Central memory CD8-positive, alpha-beta T cell (primary cell): Measurements from ENCODE around the gene PEX10.
A peak's percentile ranks its signal among the peaks of the same experiment; 100 is the strongest.

Experiments used
- ATAC-seq: fragments of 150-1000 bp; cut with Tn5 transposase; replicated peaks from 2 replicates; pipeline ENCODE4 v1.10.0; 2022; ENCODE audit warnings: mild to moderate bottlenecking, moderate FRiP score, moderate number of reproducible peaks; ENCODE audit not compliant: poor library complexity, severe bottlenecking; ENCODE audit errors: extremely low read depth
- DNase-seq, 2 donors: peaks; one replicate each; pipeline ENCODE4 v3.0.0; 2021; ENCODE audit warnings: low spot score in 2 of 2
- H3K27ac Mint-ChIP-seq: one replicate; pipeline ENCODE4 v1.8.0; 2022; ENCODE audit warnings: low read depth, mild to moderate bottlenecking, moderate library complexity, mixed read lengths
- H3K27me3 Mint-ChIP-seq: one replicate; pipeline ENCODE4 v1.8.0; 2022; ENCODE audit warnings: mixed read lengths
- H3K36me3 Mint-ChIP-seq: one replicate; pipeline ENCODE4 v1.8.0; 2022; ENCODE audit warnings: mild to moderate bottlenecking, moderate library complexity, mixed read lengths; ENCODE audit not compliant: insufficient read depth
- H3K4me1 Mint-ChIP-seq: one replicate; pipeline ENCODE4 v1.8.0; 2022; ENCODE audit warnings: mixed read lengths
- H3K4me3 Mint-ChIP-seq: one replicate; pipeline ENCODE4 v1.8.0; 2022; ENCODE audit warnings: mild to moderate bottlenecking, moderate library complexity, mixed read lengths
- H3K9me3 Mint-ChIP-seq: one replicate; pipeline ENCODE4 v1.8.0; 2022; ENCODE audit warnings: mixed read lengths

The PEX10 gene

GRCh38 chr1:2384941-2385481 is 27.4 kb downstream of the PEX10 start:
- peaks cover 4% of the 10 kb centered on the region for H3K36me3 Mint-ChIP-seq
- H3K27ac Mint-ChIP-seq: no peak overlapping the region
- no peaks in the 10 kb centered on the region for H3K9me3 Mint-ChIP-seq
- no peaks in the 10 kb centered on the region for H3K27me3 Mint-ChIP-seq
- H3K4me3 Mint-ChIP-seq: no peak overlapping the region
- ATAC-seq (no peak), DNase-seq (no peak)
- no peaks in the 10 kb centered on the region for H3K4me1 Mint-ChIP-seq

GRCh38 chr1:2384130-2384860 is 28.1 kb downstream of the PEX10 start:
- H3K27me3 Mint-ChIP-seq: no peaks in the 10 kb centered on the region
- H3K36me3 Mint-ChIP-seq: peaks cover under 1% of the 10 kb centered on the region
- H3K9me3 Mint-ChIP-seq: no peaks in the 10 kb centered on the region
- H3K4me1 Mint-ChIP-seq: no peaks in the 10 kb centered on the region
- no peak overlapping the region for H3K4me3 Mint-ChIP-seq
- DNase-seq (no peak), ATAC-seq (no peak)
- no peak overlapping the region for H3K27ac Mint-ChIP-seq

DNA sequence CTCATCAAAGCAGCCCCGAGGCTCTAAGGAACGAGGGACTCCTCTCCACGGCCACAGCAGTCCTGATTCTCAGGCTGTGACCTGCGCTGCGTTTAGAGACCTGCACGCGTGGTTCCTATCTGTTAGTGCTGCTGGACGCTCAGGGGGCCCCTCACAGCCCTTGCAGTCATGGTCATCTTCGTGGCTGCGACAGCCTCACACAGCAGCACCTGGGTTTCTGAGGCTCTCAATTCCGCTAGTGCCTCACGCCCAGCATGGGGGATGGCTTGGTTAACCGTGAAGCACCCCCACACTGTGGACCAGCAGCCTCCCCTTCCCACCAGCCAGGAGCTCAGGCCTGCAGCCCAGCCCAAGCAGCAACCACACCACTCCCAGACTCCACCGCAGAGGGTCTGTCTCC is 28.8 kb downstream of the PEX10 start:
- no peaks in the 10 kb centered on the region for H3K9me3 Mint-ChIP-seq
- H3K27me3 Mint-ChIP-seq: no peaks in the 10 kb centered on the region
- no peak for DNase-seq
- H3K4me3 Mint-ChIP-seq: no peak overlapping the region
- H3K36me3 Mint-ChIP-seq: no peaks in the 10 kb centered on the region
- no peak for ATAC-seq
- H3K27ac Mint-ChIP-seq: no peak overlapping the region
- H3K4me1 Mint-ChIP-seq: no peaks in the 10 kb centered on the region

DNA sequence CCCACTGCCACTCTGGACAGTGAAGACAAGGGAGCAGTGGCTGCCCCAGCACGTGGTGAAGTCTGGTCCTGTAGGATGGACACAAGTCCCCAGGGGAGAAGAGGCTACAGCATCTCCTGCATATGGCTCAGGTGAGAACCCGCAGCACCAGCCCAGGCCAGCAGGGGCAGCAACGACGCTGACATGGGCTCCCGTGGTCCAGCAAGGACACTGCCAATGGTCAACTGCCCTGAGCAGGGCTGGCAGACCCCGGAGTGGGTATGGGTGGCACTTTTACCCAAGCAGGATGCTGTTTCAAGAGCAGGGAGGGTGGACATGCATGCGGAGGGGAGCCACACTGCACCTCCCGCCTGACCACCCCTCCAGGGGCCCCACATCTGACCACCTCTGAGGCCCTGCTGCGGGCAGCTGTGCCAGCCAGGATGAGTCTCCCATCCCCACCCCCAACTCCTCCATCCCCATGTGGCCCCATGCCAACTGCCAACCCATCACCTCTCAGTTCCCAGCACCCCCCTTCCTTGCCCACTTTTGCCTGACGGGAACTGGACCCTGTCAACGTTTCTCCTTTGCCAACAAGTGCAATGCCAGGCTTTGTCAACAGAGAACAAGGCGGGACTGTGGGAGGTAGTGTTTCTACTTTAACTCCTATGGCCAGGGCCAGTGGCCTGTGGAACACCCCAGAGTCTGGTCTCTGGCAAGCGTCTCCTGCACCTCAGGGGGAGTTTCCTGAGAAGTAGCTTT is 29.6 kb downstream of the PEX10 start:
- ATAC-seq: no peak
- H3K9me3 Mint-ChIP-seq: no peaks in the 10 kb centered on the region
- no peaks in the 10 kb centered on the region for H3K4me1 Mint-ChIP-seq
- H3K36me3 Mint-ChIP-seq: no peaks in the 10 kb centered on the region
- DNase-seq: no peak
- no peaks in the 10 kb centered on the region for H3K27me3 Mint-ChIP-seq
- no peak overlapping the region for H3K27ac Mint-ChIP-seq
- no peak overlapping the region for H3K4me3 Mint-ChIP-seq

GRCh38 chr1:2381741-2382620 is 30.4 kb downstream of the PEX10 start:
- no peaks in the 10 kb centered on the region for H3K4me1 Mint-ChIP-seq
- H3K36me3 Mint-ChIP-seq: no peaks in the 10 kb centered on the region
- H3K27ac Mint-ChIP-seq: no peak overlapping the region
- H3K9me3 Mint-ChIP-seq: no peaks in the 10 kb centered on the region
- no peak overlapping the region for H3K4me3 Mint-ChIP-seq
- H3K27me3 Mint-ChIP-seq: no peaks in the 10 kb centered on the region
- DNase-seq (peak; percentile 60 to 68), ATAC-seq (peak; percentile 93)

- DNase-seq (no peak), ATAC-seq (no peak)
- Mint-ChIP-seq H3K4me1 (no peaks in the 10 kb centered on the region), H3K36me3 (no peaks in the 10 kb centered on the region), H3K27ac (no peak overlapping the region), H3K9me3 (no peaks in the 10 kb centered on the region), H3K27me3 (no peaks in the 10 kb centered on the region), H3K4me3 (no peak overlapping the region)
Measured at GRCh38 chr1:2380816-2381591, 31.4 kb downstream of the PEX10 start.

DNA sequence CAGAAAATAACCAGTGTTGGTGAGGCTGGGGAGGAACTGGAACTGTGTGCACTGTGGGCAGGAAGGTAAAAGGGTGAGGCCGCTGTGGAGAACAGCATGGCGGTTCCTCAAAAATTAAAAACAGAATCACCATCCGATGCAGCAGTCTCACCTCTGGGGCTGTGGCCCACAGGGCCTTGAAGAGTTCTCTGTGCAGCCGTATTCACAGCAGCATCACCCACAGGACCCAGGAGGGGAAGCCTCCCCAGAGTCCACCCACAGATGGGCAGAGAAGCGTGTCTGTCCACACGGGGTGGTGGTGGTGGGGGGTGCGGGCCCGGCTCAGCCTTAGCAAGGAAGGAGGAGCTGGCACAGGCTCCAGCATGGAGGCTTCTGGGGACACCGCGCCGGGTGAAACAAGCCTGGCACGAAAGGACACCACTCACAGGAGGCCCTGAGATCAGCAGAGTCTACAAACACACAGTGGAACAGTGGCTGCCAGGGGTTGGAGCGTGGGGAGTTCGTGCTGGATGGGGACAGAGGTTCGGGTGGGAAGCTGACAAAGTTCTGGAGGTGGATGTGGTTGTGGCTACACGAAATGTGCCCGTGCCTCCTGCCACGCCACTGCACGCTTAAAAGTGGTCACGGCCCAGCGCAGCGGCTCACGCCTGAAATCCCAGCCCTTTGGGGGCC is 32.5 kb downstream of the PEX10 start:
- Mint-ChIP-seq H3K9me3 (no peaks in the 10 kb centered on the region), H3K36me3 (no peaks in the 10 kb centered on the region), H3K4me3 (no peak overlapping the region), H3K27me3 (no peaks in the 10 kb centered on the region), H3K27ac (no peak overlapping the region), H3K4me1 (no peaks in the 10 kb centered on the region)
- DNase-seq (no peak), ATAC-seq (no peak)

GRCh38 chr1:2378956-2379732 is 33.2 kb downstream of the PEX10 start:
- H3K36me3 Mint-ChIP-seq: no peaks in the 10 kb centered on the region
- DNase-seq: no peak
- H3K4me3 Mint-ChIP-seq: no peak overlapping the region
- H3K27me3 Mint-ChIP-seq: no peaks in the 10 kb centered on the region
- no peaks in the 10 kb centered on the region for H3K9me3 Mint-ChIP-seq
- ATAC-seq: no peak
- H3K4me1 Mint-ChIP-seq: no peaks in the 10 kb centered on the region
- H3K27ac Mint-ChIP-seq: no peak overlapping the region

DNA sequence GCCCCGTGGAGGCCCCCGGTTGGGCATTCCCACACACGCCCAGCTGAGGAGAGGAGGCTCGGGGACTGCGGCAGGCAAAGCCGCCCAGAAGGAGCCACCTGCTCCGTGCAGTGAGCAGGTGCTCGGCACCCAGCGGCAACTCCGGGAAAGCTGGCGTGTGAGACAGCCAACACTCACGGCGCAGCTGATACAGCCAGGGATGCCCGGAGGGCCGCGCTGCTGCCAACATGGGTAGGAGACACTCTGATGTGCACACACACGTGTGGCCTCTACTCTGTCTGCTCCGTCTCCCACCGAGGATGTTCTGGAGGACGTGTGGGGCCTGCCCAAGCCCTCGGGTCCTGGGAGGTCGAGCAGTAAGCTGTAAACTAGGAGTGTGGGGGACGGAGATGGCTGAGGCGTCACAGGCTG is 33.9 kb downstream of the PEX10 start:
- no peak for ATAC-seq
- Mint-ChIP-seq H3K27me3 (no peaks in the 10 kb centered on the region), H3K4me3 (no peak overlapping the region), H3K9me3 (no peaks in the 10 kb centered on the region), H3K36me3 (no peaks in the 10 kb centered on the region), H3K27ac (no peak overlapping the region), H3K4me1 (no peaks in the 10 kb centered on the region)
- DNase-seq: no peak

GRCh38 chr1:2377751-2378440 is 34.5 kb downstream of the PEX10 start:
- Mint-ChIP-seq H3K27ac (no peak overlapping the region), H3K27me3 (no peaks in the 10 kb centered on the region), H3K36me3 (no peaks in the 10 kb centered on the region), H3K4me3 (no peak overlapping the region), H3K9me3 (no peaks in the 10 kb centered on the region), H3K4me1 (no peaks in the 10 kb centered on the region)
- DNase-seq: no peak
- ATAC-seq: no peak
